NCI-H146 treated with DMSO at 0.1 percent for 48 hours (cell line): ENCODE results near the gene RHOA.
"Not testable (repeated sequence)": the region's sequence is repeated elsewhere in the genome, so short reads cannot be mapped to it uniquely, and the experiment has no call there.

ENCODE experiments used
- DNase-seq: peaks from one replicate; lab custom pipeline; 2025; ENCODE audit not compliant: unreplicated experiment; lab: John Stamatoyannopoulos, UW

RHOA gene

DNA sequence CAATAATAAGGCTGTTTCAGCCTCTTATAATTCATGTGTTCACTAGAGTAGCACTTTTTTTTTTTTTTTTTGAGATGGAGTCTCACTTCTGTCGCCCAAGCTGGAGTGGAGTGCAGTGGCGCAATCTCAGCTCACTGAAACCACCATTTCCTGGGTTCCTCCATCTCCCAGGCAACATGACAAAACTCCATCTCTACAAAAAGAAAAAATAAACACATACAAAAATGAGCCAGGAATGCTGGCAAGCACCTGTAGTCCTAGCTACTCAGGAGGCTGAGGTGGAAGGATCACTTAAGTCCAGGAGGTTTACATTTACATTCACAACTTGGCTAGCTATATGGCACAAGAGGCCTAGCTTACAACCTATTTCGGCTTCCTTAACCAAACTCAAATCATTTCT lies 78.7 kb downstream of the RHOA start:
- no peak for DNase-seq

DNA sequence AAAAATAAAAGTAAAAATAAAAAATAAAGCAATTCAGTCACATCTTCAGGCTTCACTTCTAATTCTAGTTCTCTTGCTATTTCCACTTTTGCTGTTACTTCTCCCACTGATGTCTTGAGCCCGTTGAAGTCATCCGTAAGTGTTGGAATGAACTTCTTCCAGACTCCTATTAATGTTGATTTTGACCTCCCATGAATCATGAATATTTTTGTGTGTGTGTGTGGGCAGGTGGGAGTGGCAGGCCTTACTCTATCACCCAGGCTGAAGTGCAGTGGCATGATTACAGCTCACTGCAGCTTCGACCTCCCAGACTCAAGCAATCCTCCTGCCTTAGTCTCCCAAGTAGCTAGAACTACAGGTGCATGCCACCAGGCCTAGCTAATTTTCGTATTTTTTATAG lies 82.6 kb downstream of the RHOA start:
- no peak for DNase-seq

DNA sequence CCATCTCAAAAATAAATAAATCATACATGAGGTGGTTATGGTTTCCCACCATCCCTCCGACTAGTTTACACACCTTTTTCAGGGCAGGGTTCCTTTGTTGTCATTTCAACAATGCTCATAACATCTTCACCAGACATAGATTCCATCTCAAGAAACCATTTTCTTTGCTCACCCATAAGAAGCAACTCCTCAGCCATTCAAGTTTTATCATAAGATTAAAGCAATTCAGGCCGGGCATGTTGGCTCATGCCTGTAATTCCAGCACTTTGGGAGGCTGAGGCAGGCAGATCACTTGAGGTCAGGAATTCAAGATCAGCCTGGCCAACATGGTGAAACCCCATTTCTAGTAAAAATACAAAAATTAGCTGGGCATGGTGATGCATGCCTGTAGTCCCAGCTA lies 83.4 kb downstream of the RHOA start:
- DNase-seq = not testable (repeated sequence)

DNA sequence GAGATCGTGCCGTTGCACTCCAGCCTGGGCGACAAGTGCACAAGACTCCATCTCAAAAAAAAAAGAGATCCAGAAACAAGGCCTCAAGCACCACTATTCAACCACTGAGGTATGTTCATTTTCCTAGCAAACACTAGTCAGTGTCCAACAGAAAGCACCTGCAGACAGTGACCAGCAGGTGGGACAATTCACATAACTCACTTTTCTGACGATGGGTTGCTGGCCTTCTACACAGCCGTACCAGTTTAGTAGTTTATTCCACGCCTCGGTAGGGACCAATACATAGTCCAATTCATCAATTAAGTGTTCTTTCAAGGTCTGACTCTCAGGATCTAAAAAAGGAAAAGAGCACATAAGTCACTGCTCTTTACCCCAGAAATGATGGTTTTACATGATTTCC lies 84.3 kb downstream of the RHOA start:
- DNase-seq = no peak

DNA sequence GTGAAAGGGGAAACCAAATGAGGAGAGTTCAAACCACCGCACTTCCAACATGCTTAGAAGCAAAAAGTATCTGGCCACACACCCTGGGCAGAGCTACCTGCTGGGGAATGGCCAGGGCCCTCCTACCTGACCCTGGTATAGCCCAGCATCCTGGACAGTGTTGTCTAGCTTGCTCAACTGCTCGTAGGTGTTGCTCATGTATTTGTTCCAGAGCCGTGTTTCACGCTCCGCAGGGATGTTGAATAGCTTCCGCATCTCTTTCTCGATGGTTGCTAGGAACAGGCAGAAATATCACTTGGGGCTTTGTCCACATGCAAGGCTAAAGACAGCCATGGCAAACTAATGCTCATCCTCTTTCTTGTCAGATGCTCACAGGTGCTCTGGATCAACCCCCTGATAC lies 87.0 kb downstream of the RHOA start:
- DNase-seq = no peak

DNA sequence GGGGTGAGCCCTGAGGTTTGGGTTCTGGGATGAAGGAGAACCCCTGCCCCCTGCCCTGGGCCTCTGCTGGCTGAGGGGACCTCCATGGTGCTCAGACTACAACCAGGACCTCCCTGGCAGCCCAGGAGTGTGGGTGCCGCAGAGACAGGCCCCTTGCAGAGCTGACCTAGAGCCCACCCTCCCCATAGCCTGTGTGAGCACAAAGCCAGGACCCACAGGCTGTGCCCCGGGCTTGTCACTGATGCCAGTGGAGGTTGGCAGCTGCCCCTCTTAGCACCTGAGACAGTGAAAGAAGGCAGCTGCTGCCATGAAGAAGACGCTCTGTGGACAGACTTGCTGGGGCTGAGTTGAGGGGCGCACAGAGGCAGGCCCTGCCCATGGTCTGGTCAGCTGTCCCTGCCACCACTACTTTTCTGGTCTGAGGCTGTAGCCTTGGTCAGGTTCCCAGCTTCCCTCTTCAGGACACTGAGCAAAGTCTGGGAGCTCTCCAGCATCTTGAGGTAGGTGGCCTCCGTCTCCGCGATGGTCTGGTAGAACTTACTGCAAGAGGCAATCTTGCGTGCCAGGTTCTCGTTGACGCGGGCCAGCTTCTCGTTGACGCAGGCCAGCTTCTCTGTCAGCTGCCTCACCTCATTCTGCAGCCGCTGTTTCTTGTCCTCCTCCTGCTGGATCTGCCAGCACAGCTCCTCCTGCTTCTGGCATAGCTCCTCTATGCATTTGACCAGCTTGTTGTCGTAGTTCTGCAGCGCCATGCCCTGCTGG lies 94.9 kb downstream of the RHOA start:
- no peak for DNase-seq

DNA sequence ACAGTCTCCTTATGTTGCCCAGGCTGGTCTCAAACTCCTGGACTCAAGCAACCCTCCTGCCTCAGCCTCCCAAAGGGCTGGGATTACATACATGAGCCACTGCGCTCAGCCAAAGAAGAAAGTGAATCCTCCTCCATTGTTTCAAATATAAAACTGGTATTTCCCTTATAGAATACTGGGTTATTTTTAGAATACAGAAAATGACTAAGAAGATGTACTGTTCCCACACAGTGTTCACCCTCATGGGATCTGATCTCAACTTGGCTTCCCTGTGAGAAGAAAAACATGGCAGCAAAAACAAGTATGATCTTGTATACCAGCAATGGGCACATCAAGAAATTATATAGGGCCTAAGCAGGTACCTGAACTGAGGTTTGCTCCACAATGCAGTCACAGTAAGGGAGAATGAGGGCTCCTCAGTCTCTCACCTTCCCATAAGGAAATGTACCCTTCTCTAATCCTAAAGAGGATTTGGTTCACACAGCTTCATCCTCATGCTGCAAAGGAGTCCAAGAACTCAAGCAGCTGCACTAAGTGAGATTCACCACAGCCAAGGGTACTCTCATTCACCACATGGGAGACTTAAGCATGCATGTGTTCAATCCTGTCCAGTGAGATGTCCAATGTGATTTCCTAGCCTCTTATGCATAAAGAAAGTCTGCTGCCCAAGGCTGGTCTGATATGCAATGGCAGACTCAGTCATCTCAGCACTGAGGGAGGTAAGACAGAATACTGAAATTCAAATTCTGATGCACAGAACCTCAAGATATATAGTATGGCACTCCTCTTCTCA lies 97.7 kb downstream of the RHOA start:
- DNase-seq = no peak

DNA sequence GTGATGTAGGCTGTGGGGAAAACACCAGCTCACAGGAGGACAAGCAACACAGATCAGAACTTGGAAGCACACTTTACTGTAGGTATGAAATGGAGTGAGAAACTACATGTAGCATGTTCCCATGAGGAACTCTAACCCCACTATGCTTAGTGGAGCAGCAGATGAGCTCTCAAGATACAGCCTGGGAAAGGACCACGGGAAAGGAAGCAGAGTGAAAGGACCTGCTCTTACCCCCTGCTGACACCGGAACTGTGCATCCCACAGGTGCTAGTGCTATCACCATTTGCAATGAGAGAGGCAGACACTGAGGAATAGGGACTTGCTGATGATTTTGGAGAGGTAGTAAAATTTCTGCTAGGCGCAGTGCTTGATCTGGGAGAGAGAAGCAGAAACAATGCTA lies 100.5 kb downstream of the RHOA start:
- no peak for DNase-seq

DNA sequence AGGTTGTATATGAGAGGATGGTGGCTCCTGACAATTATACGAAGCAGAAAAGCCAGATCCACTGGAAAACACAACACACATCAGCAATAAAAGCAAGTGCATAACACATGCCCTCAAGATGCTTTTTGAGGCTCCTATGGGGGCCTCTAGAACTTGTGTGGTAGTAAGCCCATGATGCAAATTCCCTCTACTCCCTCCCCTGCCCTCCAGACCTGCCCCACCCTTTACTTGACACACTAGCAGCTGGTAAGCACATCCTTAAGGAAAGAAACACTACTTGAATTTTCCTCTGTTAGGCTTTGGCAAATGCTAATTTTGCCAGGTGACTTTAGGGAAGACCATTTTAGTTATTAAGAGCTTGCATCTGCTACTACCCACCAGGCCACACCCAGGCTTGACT lies 101.1 kb downstream of the RHOA start:
- no peak for DNase-seq
